Measurements from ENCODE around the gene TEPSIN.

- TF ChIP-seq CTCF (IDR thresholded peaks at IDR 0.05) (no peak), ZFX (IDR thresholded peaks at IDR 0.05; ENCODE audit: borderline replicate concordance) (no peak)
Measured at GRCh38 chr17:81204578-81204977, 34.3 kb downstream of the TEPSIN start.
